Nephron (organoid): Measurements from ENCODE around the gene SARM1.

ENCODE experiments used
- H3K27ac Mint-ChIP-seq, 3 experiments: 2 replicates each; pipeline ENCODE4 v1.8.0; 2020; ENCODE audit warnings: mixed read lengths in 3 of 3, mild to moderate bottlenecking in 2 of 3, moderate library complexity in 1 of 3
- H3K27me3 Mint-ChIP-seq: 2 replicates; pipeline ENCODE4 v1.8.0; 2021; ENCODE audit warnings: low read depth, mild to moderate bottlenecking, moderate library complexity, mixed read lengths
- H3K36me3 Mint-ChIP-seq: 2 replicates; pipeline ENCODE4 v1.8.0; 2020; ENCODE audit warnings: low read depth, mixed read lengths
- H3K4me1 Mint-ChIP-seq: 2 replicates; pipeline ENCODE4 v1.8.0; 2020; ENCODE audit warnings: mixed read lengths
- H3K4me3 Mint-ChIP-seq, 3 experiments: 2 replicates each; pipeline ENCODE4 v1.8.0; 2020; ENCODE audit warnings: mild to moderate bottlenecking in 3 of 3, mixed read lengths in 3 of 3, moderate library complexity in 2 of 3
- H3K9me3 Mint-ChIP-seq: 2 replicates; pipeline ENCODE4 v1.8.0; 2020; ENCODE audit warnings: mixed read lengths
- TF ChIP-seq, protein P1 (sequence below), 3 experiments: fragments of 200-600 bp; sonication (generic); IDR thresholded peaks; one replicate each; pipeline ENCODE4 v1.5.0; 2021; ENCODE audit warnings: antibody characterized with exemption in 3 of 3; ENCODE audit not compliant: unreplicated experiment in 3 of 3

Gene SARM1

DNA sequence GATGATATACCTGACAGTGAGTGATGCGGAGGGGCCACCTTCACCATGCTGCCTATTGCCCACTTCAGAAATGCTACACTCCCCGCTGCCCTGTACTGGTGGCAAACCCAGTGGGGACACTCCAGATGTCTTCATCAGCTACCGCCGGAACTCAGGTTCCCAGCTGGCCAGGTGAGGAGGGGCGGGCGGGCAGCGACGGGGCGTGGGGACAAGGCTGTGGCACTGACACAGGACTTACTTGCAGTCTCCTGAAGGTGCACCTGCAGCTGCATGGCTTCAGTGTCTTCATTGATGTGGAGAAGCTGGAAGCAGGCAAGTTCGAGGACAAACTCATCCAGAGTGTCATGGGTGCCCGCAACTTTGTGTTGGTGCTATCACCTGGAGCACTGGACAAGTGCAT is 16.6 kb downstream of the SARM1 start:
- no peaks in the 10 kb centered on the region for H3K4me1 Mint-ChIP-seq

DNA sequence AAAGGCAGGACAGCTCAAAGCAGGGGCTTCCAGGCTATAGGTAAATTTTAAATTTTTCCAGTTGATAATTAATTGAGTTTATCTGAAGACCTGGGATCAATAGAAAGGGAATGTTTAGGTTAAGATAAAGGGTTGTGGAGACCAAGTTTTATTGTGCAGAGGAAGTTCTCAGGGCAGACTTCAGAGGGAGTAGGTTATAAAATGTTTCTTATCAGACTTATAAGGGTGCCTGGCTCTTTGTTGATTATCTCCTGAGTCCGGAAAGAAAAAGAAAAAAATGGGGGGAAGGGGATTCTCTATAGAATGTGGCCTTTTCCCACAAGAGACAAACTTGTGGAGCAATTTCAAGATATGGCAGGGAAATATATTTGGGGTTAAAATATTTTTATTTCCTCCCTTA is 18.6 kb downstream of the SARM1 start:
- Mint-ChIP-seq H3K4me3 (no peak overlapping the region), H3K4me1 (no peaks in the 10 kb centered on the region), H3K27me3 (peaks cover 10% of the 10 kb centered on the region), H3K36me3 (peaks cover 40% of the 10 kb centered on the region), H3K9me3 (no peaks in the 10 kb centered on the region), H3K27ac (no peak overlapping the region)
- TF ChIP-seq, protein P1, sequence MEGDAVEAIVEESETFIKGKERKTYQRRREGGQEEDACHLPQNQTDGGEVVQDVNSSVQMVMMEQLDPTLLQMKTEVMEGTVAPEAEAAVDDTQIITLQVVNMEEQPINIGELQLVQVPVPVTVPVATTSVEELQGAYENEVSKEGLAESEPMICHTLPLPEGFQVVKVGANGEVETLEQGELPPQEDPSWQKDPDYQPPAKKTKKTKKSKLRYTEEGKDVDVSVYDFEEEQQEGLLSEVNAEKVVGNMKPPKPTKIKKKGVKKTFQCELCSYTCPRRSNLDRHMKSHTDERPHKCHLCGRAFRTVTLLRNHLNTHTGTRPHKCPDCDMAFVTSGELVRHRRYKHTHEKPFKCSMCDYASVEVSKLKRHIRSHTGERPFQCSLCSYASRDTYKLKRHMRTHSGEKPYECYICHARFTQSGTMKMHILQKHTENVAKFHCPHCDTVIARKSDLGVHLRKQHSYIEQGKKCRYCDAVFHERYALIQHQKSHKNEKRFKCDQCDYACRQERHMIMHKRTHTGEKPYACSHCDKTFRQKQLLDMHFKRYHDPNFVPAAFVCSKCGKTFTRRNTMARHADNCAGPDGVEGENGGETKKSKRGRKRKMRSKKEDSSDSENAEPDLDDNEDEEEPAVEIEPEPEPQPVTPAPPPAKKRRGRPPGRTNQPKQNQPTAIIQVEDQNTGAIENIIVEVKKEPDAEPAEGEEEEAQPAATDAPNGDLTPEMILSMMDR (IDR thresholded peaks at IDR 0.05; ENCODE audit: unreplicated experiment in 3 of 3), result no peak

More for the DNA sequence above, 16.6 kb downstream of the SARM1 start:
- no peak overlapping the region for H3K27ac Mint-ChIP-seq
- H3K36me3 Mint-ChIP-seq, result peaks cover 38% of the 10 kb centered on the region
- no peaks in the 10 kb centered on the region for H3K9me3 Mint-ChIP-seq
- peaks cover 31% of the 10 kb centered on the region for H3K27me3 Mint-ChIP-seq
- TF ChIP-seq, protein P1 (IDR thresholded peaks at IDR 0.05; ENCODE audit: unreplicated experiment in 3 of 3), result no peak
- H3K4me3 Mint-ChIP-seq, result no peak overlapping the region

DNA sequence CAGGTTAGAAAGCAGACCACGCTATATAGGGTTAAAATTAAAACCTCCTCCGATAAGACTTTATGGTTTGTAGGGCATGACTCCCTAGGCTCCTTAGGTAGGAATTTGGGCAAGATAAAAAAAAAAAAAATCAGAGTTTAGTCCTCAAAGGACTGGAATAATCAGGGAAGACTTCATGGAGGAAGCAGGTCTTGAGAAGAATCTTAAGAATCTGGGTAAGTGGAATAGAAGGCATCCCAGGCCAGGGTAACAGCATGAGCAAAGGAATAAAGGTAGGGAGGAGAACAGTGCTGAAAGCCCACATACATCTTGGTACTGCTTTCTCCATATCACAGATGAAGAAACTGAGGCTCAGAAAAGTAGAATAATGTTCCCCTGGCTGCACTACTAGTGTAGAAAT is 19.1 kb downstream of the SARM1 start:
- H3K9me3 Mint-ChIP-seq, result no peaks in the 10 kb centered on the region
- H3K4me3 Mint-ChIP-seq, result no peak overlapping the region
- H3K36me3 Mint-ChIP-seq, result peaks cover 40% of the 10 kb centered on the region
- H3K27me3 Mint-ChIP-seq, result peaks cover 6% of the 10 kb centered on the region
- H3K4me1 Mint-ChIP-seq, result no peaks in the 10 kb centered on the region
- H3K27ac Mint-ChIP-seq, result no peak overlapping the region
- TF ChIP-seq, protein P1 (IDR thresholded peaks at IDR 0.05; ENCODE audit: unreplicated experiment in 3 of 3), result no peak

DNA sequence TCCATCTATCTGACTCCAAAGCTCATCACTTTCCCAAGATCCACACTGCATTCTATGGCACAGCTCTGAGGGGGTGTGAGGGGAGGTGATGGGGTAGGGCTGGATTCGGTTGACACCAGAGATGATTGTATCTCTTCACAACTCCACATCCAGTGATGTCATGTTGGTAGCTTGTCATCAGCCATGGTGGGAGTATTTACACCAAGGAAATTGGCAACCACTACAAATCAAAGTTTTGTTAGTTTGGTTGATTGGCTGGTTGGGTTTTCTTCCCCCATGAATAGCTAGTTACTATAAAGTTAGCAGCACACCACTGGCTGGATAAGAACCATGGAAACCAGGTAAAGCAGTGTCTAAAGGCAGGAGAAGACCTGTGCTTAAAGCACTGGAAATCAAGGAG is 19.5 kb downstream of the SARM1 start:
- TF ChIP-seq, protein P1 (IDR thresholded peaks at IDR 0.05; ENCODE audit: unreplicated experiment in 3 of 3), result no peak
- H3K4me3 Mint-ChIP-seq, result no peak overlapping the region
- H3K4me1 Mint-ChIP-seq, result no peaks in the 10 kb centered on the region
- no peak overlapping the region for H3K27ac Mint-ChIP-seq
- H3K9me3 Mint-ChIP-seq, result no peaks in the 10 kb centered on the region
- H3K36me3 Mint-ChIP-seq, result peaks cover 40% of the 10 kb centered on the region
- H3K27me3 Mint-ChIP-seq, result peaks cover 2% of the 10 kb centered on the region

DNA sequence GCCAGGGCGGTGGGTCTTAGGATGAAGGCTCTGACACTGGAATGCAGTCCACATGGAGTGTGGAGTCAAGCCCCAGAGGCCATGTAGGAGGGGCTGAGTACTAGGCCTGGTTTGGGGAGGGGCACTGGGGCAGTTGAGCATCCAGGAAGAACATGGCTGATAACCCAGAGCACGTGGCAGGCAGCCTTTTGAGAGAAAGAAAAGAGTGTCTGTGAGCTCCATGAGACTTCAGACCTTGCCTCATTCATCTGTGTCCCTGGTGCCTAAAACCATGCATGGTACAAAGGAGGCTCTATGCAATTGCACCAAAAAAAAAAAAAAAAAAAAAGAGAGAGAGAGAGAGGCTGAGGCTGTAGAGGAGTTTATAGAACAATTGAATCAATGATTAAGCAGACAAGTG is 19.9 kb downstream of the SARM1 start:
- no peaks in the 10 kb centered on the region for H3K9me3 Mint-ChIP-seq
- no peak overlapping the region for H3K4me3 Mint-ChIP-seq
- H3K36me3 Mint-ChIP-seq, result peaks cover 40% of the 10 kb centered on the region
- H3K4me1 Mint-ChIP-seq, result no peaks in the 10 kb centered on the region
- TF ChIP-seq, protein P1 (IDR thresholded peaks at IDR 0.05; ENCODE audit: unreplicated experiment in 3 of 3), result no peak
- H3K27me3 Mint-ChIP-seq, result no peaks in the 10 kb centered on the region
- H3K27ac Mint-ChIP-seq, result no peak overlapping the region

DNA sequence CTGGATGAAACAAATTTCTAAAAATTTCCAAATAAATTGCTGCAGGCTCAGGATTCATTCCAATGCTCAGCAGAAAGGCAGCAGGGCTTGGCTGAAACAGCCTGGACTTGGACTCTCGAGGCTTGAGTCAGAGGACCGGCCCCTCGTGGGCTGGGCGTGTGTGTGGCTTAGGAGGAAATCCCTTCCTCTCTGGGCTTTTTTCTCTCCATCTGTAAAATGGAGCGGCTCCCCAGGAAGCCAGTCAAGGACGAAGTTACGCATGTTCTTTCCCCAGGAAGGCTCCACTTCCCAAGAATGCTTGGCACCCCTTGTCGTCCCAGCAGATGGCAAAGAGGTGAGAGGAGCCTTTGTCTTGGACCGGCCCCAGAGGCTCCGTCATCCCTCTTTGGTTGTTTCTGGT is 21.0 kb downstream of the SARM1 start:
- Mint-ChIP-seq H3K4me1 (no peaks in the 10 kb centered on the region), H3K9me3 (no peaks in the 10 kb centered on the region), H3K4me3 (no peak overlapping the region), H3K27me3 (no peaks in the 10 kb centered on the region), H3K36me3 (peaks cover 39% of the 10 kb centered on the region), H3K27ac (no peak overlapping the region)
- TF ChIP-seq, protein P1 (IDR thresholded peaks at IDR 0.05; ENCODE audit: unreplicated experiment in 3 of 3), result no peak
